ENCODE measurements around the gene HTR1B.

Gene HTR1B

DNA sequence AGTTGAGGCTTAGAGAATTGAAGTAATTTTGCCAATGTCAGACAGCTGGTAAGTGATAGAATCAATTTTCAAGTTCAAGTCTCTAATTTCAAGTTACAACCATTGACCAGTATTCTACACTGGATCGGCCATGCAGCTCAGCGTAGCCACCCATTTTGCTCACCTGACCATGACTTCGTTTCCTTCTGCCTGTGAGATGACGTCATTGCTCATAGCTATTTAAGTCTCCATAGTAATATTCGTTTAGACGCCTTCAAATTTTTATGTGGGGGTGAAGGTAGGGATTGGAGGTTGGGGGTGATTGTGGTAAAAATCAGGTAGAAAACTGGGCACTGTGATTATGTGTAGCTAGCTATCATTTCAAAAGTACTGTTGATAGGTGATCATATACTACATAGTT lies 5.6 kb upstream of the HTR1B start:
- Histone ChIP-seq H3K9me3 (ENCODE audit: control insufficient read depth, low read length) (no peaks in the 10 kb centered on the region), H3K4me3 (ENCODE audit: insufficient read depth, low read depth, low read length) (no peak overlapping the region), H3K36me3 (ENCODE audit: control insufficient read depth, insufficient read depth, low read length) (no peaks in the 10 kb centered on the region), H3K27ac (ENCODE audit: insufficient read depth, low read depth, low read length, poor library complexity, severe bottlenecking) (no peak overlapping the region), H3K4me1 (ENCODE audit: control insufficient read depth, insufficient read depth, low read length) (no peaks in the 10 kb centered on the region), H3K27me3 (ENCODE audit: control insufficient read depth, insufficient read depth, low read length, poor library complexity, severe bottlenecking) (peaks cover 37% of the 10 kb centered on the region)
- 90 to 95% methylated on average over 6 of the region's 6 CpGs for WGBS, 2 experiments

DNA sequence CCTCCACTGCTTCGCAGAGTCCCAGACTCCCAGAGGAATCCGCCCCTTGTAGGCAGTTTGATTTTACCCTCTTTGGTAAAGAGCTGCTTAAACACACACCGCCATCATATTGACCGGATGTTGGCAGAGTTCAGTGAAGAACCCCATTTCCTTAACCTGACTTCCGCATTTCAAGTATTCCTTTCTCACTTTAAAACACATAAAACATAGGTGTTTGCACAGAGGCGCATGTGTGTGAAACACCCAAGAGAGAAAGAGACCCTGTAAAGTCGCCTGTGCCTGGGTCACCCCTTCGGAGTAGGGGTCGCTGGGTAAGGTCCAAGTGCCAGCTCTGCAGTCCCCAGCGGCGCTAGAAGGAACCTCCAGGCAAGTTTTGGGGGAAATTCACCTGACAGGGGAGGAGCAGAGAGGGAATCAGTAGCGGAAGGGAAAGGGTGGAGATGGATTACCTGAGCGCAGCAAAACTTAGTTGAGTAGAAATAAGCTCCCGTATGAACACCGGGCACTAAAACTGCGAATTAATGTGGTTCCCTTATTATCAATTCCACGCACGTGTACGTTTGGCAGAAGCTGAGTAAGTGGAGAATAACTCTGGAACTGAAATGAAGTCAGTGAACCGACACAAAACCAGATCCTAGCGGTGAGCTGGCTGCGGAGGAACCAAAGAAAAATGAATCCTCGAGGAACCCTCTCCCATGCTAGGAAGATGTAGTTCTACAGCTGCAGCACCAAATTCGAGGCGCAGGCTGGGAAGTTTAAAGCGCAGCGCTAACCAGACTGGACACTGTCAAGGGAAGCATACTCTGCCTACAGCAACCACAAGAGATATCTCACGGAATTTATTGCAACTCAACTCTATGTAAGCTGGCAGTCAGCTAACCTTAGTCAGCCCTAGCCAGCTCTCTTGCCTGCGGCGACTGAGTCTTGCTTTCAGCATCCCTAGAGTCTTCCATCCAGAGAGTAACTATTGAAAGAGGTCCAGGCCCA lies 3.5 kb upstream of the HTR1B start:
- Histone ChIP-seq H3K4me3 (ENCODE audit: insufficient read depth, low read depth, low read length) (peak overlapping the region; percentile 64), H3K27me3 (ENCODE audit: control insufficient read depth, insufficient read depth, low read length, poor library complexity, severe bottlenecking) (peaks cover 59% of the 10 kb centered on the region), H3K36me3 (ENCODE audit: control insufficient read depth, insufficient read depth, low read length) (no peaks in the 10 kb centered on the region), H3K27ac (ENCODE audit: insufficient read depth, low read depth, low read length, poor library complexity, severe bottlenecking) (no peak overlapping the region), H3K9me3 (ENCODE audit: control insufficient read depth, low read length) (no peaks in the 10 kb centered on the region), H3K4me1 (ENCODE audit: control insufficient read depth, insufficient read depth, low read length) (peaks cover 8% of the 10 kb centered on the region)
- 20 to 22% methylated on average over 30 of the region's 30 CpGs for WGBS, 2 experiments

- peaks cover 64% of the 10 kb centered on the region for H3K27me3 ChIP-seq (ENCODE audit: control insufficient read depth, insufficient read depth, low read length, poor library complexity, severe bottlenecking)
- H3K27ac ChIP-seq (ENCODE audit: insufficient read depth, low read depth, low read length, poor library complexity, severe bottlenecking), result no peak overlapping the region
- H3K9me3 ChIP-seq (ENCODE audit: control insufficient read depth, low read length), result no peaks in the 10 kb centered on the region
- H3K4me3 ChIP-seq (ENCODE audit: insufficient read depth, low read depth, low read length), result peak overlapping the region; percentile 64
- WGBS, 2 experiments, result 1% methylated on average over 17 of the region's 17 CpGs
- peaks cover 8% of the 10 kb centered on the region for H3K4me1 ChIP-seq (ENCODE audit: control insufficient read depth, insufficient read depth, low read length)
- no peaks in the 10 kb centered on the region for H3K36me3 ChIP-seq (ENCODE audit: control insufficient read depth, insufficient read depth, low read length)
These were observed 2.8 kb upstream of the HTR1B start for GRCh38 chr6:77466055-77466450.

DNA sequence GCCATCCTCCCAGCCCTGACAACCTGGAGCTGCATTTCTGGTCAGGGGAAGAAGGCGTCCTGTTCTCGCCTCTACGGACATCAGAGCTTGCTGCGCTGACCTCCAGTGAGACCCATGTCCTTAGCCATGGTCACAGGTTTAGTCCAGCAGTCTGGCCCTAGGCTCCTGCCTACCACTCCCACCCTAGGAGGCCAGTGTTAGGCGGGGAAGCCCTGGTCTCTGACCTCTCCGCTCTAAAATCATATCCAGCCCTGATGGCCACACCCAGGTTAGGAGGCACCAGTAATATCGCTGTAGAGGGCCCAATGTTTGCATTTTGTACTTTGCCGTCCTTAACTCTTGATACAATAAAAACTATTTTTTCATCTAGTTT lies 1.2 kb upstream of the HTR1B start:
- H3K9me3 ChIP-seq (ENCODE audit: control insufficient read depth, low read length), result no peaks in the 10 kb centered on the region
- peaks cover 8% of the 10 kb centered on the region for H3K4me1 ChIP-seq (ENCODE audit: control insufficient read depth, insufficient read depth, low read length)
- no peaks in the 10 kb centered on the region for H3K36me3 ChIP-seq (ENCODE audit: control insufficient read depth, insufficient read depth, low read length)
- no peak overlapping the region for H3K27ac ChIP-seq (ENCODE audit: insufficient read depth, low read depth, low read length, poor library complexity, severe bottlenecking)
- H3K4me3 ChIP-seq (ENCODE audit: insufficient read depth, low read depth, low read length), result peak overlapping the region; percentile 78
- WGBS, 2 experiments, result 8 to 14% methylated on average over 8 of the region's 8 CpGs
- peaks cover 72% of the 10 kb centered on the region for H3K27me3 ChIP-seq (ENCODE audit: control insufficient read depth, insufficient read depth, low read length, poor library complexity, severe bottlenecking)

GRCh38 chr6:77463861-77464494 lies 687 bp upstream of the HTR1B start:
- no peaks in the 10 kb centered on the region for H3K9me3 ChIP-seq (ENCODE audit: control insufficient read depth, low read length)
- H3K27me3 ChIP-seq (ENCODE audit: control insufficient read depth, insufficient read depth, low read length, poor library complexity, severe bottlenecking), result peaks cover 72% of the 10 kb centered on the region
- WGBS, 2 experiments, result 0% methylated on average over 53 of the region's 53 CpGs
- H3K4me3 ChIP-seq (ENCODE audit: insufficient read depth, low read depth, low read length), result peak overlapping the region; percentile 78
- no peaks in the 10 kb centered on the region for H3K36me3 ChIP-seq (ENCODE audit: control insufficient read depth, insufficient read depth, low read length)
- no peak overlapping the region for H3K27ac ChIP-seq (ENCODE audit: insufficient read depth, low read depth, low read length, poor library complexity, severe bottlenecking)
- H3K4me1 ChIP-seq (ENCODE audit: control insufficient read depth, insufficient read depth, low read length), result peaks cover 8% of the 10 kb centered on the region

- H3K9me3 ChIP-seq (ENCODE audit: control insufficient read depth, low read length), result no peaks in the 10 kb centered on the region
- 1 to 2% methylated on average over 55 of the region's 55 CpGs for WGBS, 2 experiments
- H3K4me1 ChIP-seq (ENCODE audit: control insufficient read depth, insufficient read depth, low read length), result peaks cover 8% of the 10 kb centered on the region
- H3K36me3 ChIP-seq (ENCODE audit: control insufficient read depth, insufficient read depth, low read length), result no peaks in the 10 kb centered on the region
- H3K27me3 ChIP-seq (ENCODE audit: control insufficient read depth, insufficient read depth, low read length, poor library complexity, severe bottlenecking), result peaks cover 69% of the 10 kb centered on the region
- H3K4me3 ChIP-seq (ENCODE audit: insufficient read depth, low read depth, low read length), result peak overlapping the region; percentile 78
- H3K27ac ChIP-seq (ENCODE audit: insufficient read depth, low read depth, low read length, poor library complexity, severe bottlenecking), result no peak overlapping the region
These were observed 658 bp downstream of the HTR1B start for GRCh38 chr6:77462359-77463307.

GRCh38 chr6:77461796-77462195 lies 1.5 kb downstream of the HTR1B start:
- Histone ChIP-seq H3K9me3 (ENCODE audit: control insufficient read depth, low read length) (no peaks in the 10 kb centered on the region), H3K36me3 (ENCODE audit: control insufficient read depth, insufficient read depth, low read length) (no peaks in the 10 kb centered on the region), H3K4me3 (ENCODE audit: insufficient read depth, low read depth, low read length) (no peak overlapping the region), H3K4me1 (ENCODE audit: control insufficient read depth, insufficient read depth, low read length) (peaks cover 8% of the 10 kb centered on the region), H3K27ac (ENCODE audit: insufficient read depth, low read depth, low read length, poor library complexity, severe bottlenecking) (no peak overlapping the region), H3K27me3 (ENCODE audit: control insufficient read depth, insufficient read depth, low read length, poor library complexity, severe bottlenecking) (peaks cover 60% of the 10 kb centered on the region)
- 81 to 82% methylated on average over 8 of the region's 8 CpGs for WGBS, 2 experiments

GRCh38 chr6:77458421-77458820 lies 4.9 kb downstream of the HTR1B start:
- Histone ChIP-seq H3K36me3 (ENCODE audit: control insufficient read depth, insufficient read depth, low read length) (no peaks in the 10 kb centered on the region), H3K4me1 (ENCODE audit: control insufficient read depth, insufficient read depth, low read length) (peaks cover 8% of the 10 kb centered on the region), H3K27ac (ENCODE audit: insufficient read depth, low read depth, low read length, poor library complexity, severe bottlenecking) (no peak overlapping the region), H3K27me3 (ENCODE audit: control insufficient read depth, insufficient read depth, low read length, poor library complexity, severe bottlenecking) (peaks cover 30% of the 10 kb centered on the region), H3K4me3 (ENCODE audit: insufficient read depth, low read depth, low read length) (no peak overlapping the region), H3K9me3 (ENCODE audit: control insufficient read depth, low read length) (no peaks in the 10 kb centered on the region)
- 78 to 86% methylated on average over 1 of the region's 1 CpG for WGBS, 2 experiments

DNA sequence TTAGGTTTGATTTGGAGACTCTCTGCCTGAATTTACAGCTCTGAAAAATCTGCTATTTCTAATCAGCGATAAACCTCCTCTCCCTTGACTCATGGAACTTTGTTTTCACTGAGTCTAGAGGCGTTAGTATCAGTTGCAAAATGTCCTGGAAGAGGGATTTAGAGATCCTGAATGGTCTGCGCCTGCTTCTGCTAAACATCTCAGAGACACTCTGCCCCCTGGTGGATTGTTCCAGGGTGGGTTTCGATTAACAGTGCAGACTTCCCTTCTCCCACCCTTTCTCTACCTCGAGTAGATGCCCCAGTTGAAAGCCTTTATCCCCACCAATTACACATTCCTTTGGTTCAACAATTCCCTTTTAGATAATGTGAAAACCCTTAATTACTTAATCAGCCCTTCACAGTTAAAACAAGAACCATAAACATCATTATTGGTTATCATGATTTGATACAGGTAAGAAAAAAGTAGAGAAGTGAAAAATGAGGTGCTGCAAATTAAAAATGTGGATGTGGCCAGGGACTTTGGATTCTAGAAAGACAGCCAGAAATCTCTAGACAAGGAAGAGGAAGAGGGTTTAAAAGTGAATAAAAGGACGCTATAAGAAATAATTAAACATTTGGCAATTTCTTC lies 5.5 kb downstream of the HTR1B start:
- no peaks in the 10 kb centered on the region for H3K9me3 ChIP-seq (ENCODE audit: control insufficient read depth, low read length)
- H3K36me3 ChIP-seq (ENCODE audit: control insufficient read depth, insufficient read depth, low read length), result no peaks in the 10 kb centered on the region
- peaks cover 24% of the 10 kb centered on the region for H3K27me3 ChIP-seq (ENCODE audit: control insufficient read depth, insufficient read depth, low read length, poor library complexity, severe bottlenecking)
- WGBS, 2 experiments, result 25 to 29% methylated on average over 6 of the region's 6 CpGs
- peaks cover 3% of the 10 kb centered on the region for H3K4me1 ChIP-seq (ENCODE audit: control insufficient read depth, insufficient read depth, low read length)
- no peak overlapping the region for H3K4me3 ChIP-seq (ENCODE audit: insufficient read depth, low read depth, low read length)
- H3K27ac ChIP-seq (ENCODE audit: insufficient read depth, low read depth, low read length, poor library complexity, severe bottlenecking), result no peak overlapping the region

All from ectodermal cell (in vitro differentiated cells).